CD4-positive, alpha-beta T cell treated with Interleukin-6 for 4 hours (primary cell): ENCODE measurements around the gene APOM.

Experiments used
- DNase-seq: peaks from one replicate; pipeline ENCODE4 v3.0.0-alpha.2; 2020; ENCODE audit warnings: mixed read lengths

The APOM gene

DNA sequence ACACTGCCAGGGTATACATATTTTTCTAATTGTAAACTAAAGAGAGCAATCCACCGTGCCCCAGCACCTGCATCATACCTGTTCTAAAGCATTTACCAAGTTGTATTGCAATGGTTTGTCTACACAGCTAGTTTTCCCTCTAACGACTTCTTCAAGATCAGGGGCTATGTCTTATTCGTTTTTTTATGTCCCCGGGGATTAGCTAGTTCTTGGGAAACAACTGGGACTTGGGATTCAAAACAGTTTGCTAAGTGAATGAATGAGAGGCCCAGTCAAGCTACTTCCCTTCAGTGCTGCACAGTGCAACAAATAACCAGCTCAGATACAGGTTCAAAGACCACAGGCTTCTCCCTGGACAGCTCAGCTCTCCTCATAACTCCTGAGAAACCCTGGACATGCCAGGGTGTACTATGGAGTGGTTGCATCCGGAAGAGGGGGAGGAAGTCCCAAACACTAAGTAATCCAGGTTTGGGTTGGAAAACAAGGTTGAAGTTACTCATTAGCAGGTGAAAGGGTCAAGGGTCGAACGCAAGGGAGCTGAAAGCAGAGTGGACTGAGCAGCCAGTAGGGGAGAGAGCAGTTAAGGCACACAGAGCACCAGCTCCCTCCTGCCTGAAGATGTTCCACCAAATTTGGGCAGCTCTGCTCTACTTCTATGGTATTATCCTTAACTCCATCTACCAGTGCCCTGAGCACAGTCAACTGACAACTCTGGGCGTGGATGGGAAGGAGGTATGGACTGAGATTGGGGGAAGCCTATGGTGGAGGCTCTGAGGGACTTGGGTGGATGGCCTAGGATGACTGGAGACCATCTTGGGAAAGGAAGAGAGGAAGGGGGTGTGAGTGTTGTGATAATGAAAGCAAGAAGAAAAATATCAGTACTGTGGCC, at the start of gene APOM:
Gene APOM, plus strand, starts transcription at position 546 of the 889 bp plus-strand sequence. Its CDS starts 73 bp downstream, at position 619.
- DNase-seq: no peak

DNA sequence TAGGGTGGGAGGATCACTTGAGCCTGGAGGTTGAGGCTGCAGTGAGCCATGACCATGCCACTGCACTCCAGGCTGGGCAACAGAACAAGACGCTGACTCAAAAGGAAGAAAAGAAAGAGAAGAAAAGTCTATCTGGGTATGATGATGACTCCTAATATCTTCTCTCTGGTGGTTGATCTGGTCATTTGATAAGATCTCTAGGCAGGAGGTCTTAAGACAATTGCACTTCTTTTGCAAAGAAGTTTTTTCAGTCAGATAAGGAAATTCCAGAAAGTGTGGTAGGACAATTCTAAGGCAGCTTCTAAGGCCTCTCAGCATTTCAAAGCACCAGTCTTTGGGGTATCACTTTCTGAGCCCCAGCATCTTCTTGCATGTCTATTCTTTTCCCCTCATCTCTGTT, 48.4 kb upstream of the APOM start:
- no peak for DNase-seq

DNA sequence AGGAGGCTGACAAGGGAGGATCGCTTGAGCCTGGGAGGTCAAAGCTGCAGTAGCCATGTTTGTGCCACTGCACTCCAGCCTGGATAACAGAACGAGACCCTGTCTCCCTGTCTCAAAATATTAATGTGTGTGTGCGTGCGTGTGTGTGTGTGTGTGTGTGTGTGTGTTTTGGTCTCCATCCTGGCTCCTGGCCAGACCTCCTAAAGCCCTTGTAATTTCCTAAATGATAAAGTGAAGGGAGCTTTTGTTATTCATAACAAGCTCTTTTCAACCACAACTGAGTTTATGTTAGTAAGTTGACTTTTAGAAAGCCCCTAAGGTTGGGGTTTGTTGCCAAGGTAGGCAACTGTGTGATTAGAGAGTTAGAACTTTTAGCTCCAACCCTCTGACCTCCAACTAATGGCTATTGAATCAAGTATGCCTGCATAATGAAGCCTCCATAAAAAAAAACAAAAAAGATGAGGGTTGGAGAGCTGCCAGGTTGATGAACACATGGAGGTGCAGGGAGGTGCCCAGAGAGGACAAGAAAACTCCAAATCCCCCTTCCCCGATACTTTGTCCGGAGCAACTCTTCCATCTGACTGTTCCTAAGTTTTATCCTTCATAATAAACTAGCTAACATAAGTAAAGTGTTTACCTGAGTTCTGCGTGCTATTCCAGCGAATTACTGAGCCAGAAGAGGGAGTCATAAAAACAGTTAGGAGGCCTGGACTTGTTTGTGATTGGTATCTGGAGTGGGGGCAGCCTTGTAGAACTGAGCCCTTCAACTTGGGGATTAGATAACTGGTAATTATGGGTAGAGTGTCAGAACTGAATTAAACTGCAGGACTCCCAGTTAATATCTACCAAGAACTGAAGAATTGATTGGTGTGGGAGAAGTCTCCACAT, 45.9 kb upstream of the APOM start:
- DNase-seq: no peak

DNA sequence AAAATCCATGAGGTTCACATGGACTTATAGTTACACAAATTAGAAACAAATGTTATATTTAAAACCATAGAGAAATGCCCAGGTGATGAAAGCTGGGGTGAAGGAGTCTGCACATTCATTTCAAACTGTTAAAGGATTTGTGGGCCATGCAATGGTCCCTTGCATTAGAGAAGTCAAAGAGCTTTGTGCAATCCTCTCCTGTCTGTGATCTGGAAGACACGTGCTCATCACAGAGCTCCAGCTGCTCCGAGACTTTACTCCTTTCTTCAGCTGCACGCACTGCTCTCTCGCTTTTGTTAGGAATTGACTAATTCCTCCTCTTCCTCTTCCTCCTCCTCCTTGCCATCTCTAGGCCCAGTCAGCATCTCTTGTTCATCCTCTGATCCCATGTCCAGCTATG, 44.7 kb upstream of the APOM start:
- DNase-seq: no peak

DNA sequence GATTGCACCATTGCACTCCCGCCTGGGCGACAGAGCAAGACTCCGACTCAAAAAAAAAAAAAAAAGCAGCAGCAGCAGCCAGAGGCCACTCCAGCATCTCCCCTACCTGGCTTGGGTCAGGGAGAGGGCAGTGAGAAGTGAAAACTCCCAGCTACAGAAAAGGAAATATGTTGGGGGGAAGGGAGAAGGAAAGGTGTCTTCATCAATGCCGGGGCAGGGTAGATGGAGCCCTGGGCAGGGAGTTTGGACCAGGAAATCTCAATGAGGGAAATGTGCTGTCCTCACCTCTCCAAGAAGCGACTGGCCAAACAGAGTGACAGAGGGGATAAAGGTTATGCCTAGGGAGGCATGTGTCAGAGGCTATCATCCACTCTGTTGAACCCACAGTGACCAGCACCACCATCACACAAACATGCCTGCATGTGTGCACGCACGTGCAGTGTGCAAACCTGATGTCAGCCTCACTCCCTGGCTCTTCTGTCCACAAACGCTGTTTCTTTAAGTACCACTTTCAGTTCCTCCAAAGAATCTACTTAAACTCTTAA, 41.5 kb upstream of the APOM start:
- DNase-seq: no peak

DNA sequence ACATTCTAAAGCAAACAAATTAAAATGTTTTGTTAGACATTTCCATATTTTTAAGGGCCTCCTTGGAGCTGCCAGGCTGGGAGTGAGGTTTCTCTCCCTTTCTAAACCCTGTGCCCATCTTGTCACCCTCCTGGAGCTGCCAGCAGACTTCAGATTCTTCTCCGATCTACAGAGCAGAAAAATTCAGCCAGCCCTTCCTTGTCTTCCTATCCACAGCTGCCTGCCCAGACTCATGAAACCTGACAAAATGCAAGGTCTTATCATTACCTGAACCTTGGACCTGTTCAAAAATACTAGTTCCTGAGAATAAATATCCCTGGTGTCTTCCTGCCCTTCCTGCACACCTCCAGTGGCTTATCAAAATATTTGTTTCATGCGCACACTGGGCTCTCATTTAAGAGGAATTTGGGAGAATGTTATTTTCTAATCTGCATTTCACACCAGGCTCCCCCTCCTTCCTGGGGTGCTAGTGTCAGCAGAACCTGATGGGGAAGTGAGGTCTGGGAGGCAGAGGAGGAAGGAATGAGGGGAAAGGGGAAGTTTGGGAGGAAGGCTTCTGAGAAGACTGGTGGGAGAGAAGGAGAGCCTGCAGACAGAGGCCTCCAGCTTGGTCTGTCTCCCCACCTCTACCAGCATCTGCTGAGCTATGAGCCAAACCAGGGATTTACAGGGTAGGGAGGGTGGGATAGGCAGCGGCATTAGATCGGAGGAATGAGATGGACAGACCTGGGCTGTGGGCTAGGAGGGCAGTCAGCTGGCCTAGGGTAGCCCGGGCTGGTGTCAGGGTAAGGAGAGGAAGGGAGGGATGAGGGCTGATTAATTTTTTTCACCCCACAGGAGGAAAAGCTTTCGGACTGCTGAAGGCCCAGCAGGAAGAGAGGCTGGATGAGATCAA, 40.8 kb upstream of the APOM start, which contains the start of gene AIF1:
Gene AIF1, plus strand, starts transcription at position 551 of the 895 bp plus-strand sequence. Its CDS starts 96 bp downstream, at position 647.
- no peak for DNase-seq

DNA sequence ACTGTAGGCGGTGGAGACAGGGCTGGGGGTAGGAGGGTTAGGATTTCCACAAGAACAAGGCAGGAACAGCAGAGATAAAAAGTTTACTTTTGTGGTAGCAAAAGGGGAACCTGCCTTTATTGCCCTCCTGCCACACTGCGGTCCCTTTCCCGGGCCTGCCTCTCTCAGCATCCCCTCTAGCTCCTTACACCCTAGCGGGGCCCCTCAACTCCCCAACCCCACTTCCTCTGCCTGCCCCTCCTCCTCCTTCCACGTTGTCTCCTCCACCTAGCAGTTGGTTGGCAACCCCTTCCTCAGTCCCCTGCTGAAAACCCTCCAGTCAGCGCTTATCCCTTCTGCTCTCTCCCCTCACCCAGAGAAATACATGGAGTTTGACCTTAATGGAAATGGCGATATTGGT, 39.9 kb upstream of the APOM start:
- DNase-seq: peak; percentile 64

DNA sequence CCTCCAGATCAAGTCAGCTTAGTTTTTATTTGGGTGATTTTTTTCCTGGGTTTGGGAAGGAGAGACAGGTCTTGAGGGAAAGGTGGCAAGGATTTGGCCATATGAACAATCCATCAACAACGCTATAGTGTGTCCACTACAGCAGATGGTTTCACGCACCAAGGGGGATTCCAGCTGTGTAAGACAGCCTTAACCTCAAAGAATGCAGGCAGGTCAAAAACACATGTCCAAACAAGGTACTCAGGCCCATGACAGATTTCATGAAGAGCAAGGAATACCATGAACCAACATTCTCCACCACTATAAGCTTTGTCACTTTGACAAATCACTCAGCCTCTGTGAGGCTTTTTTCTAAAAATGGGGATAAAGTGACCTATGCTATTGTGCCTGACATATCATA, 38.7 kb upstream of the APOM start:
- DNase-seq: no peak

DNA sequence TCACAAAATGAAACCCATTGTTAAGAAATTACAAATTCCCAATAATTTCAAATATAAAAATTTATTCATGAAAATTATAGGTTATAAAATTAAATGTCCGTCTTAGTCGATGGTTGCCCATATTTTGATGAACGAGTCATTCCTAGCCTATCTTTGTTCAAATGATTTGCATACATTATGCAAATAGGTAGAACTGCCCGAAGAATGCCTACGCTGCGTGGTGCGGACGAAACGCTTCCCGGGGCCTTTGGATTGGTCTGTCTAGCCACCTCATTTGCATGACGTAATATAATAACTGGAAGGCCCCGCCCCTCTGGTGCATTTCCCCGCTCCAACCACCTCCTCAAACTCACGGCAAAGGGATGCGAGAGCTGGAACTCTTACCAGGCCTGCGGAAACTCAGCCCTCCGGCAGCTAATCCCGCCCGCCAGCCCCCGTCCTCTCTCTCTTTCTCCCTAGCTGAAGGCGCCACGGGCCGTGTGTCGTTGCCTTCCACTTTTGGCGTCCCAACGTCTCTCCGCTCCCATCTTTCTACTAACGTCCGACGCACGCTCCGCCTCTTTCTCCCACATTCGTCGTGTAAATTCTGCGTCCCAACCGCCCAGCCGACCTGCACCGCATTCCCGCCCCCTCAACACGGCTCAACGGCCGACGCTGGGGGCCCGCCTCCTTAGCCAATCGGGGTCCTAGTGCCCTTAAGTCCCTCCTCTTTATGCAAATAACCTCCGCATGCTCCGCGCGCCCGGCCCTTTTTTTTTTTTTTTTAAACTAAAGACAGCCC, 35.7 kb upstream of the APOM start:
- DNase-seq: peak; percentile 98

DNA sequence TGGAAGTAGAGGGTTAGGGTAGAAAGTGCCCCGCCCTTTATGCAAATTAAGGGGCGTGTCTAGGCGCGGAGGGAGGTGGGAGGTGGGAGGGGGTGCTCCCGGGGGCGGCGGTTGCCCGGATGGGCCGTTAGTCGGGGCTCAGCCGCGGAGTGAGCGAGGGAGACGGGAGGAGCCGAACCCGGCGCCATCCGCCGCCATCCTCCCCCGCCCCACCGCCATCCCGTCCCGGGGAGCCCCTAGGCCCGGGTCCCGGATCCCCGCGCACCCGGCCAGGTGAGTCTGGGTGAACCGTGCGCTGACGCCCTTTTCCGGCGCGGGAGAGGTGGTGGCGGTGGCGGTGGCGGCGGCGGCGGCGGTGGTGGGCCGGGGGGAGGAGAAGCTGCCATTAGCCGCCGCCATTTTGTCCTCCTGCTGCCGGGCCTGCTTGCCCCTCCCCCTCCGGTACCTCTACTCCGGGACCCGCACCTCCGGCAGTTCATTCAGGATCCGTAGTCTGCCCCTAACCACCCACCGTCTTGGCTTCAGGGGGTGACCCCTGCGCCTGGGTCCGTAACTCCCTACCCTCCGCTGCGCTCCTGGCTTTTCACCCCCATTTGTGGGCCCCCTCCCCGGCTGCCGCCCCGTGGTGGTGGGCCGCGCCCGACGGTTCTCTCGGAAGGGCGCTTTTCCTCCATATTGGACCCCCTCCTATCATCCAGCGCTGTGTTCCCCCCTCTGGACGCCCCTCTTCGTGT, 34.9 kb upstream of the APOM start, which contains the start of gene PRRC2A:
Gene PRRC2A, plus strand, starts transcription at position 130 of the 734 bp plus-strand sequence. CDS start 2,075 bp downstream, outside the sequence.
- peak; percentile 80 for DNase-seq

DNA sequence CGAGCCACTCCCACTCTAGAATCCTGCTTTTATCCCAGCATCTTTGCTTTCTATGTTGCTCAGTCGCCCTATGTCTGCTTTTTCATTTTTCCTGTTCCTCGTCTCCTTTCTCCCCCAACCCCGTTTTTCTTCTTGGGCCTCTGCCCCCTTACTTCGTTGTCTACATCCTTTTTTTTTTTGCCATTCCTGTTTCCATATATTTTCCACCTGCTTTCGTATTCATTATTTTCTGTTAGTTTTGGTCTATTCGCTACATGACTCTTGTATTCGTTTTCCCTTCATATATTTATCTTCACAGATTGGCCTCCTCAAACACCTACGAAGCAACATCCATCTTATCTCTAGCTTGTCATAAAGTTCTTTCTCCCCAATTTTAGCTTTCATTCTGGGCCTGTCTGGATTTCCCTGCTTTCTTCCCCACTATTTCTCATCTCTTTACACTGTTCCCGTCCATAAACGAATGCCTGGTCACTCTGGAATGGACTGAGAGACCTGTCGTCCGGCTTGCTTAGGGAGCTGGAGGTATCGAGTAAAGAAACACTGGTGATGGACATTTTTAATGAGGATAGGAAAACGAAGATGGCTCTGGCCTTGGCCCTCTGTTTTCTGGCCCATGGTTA, 34.3 kb upstream of the APOM start:
- no peak for DNase-seq

DNA sequence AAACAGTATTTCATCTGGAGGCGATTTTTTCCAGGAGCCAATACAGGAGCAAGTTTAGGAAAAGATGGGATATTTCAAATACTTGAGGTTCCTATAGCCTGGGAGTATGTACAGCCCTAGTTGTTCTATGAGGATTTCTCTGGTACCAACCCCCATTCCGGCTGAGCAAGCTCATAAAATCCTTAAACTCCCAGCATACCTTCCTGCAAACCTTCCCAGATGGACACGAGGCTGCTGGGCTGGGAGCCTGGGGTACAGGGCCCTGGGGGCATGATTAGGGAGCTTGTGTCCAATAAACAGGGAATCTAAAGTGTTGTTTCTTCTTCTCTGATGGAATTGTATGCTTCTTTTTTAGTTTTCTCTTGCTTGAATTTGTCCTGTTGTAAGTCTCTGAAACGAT, 33.7 kb upstream of the APOM start:
- DNase-seq: no peak

DNA sequence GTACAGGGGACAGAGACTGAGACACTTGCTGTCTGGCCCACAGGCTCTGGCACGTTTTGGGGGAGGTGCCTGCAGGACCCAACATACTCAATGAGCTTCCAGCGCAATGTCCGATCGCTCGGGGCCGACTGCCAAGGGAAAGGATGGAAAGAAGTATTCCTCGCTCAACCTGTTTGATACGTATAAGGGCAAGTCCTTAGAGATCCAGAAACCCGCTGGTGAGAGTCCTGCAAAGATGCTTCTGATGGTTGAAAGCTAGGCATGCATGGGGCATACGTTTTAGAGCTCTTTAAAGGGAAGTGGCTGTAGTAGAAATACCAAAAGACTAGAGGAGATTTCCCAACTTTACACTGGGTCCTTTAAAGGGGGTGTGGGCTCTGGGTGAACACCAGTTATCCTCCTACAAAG, 33.0 kb upstream of the APOM start:
- no peak for DNase-seq

DNA sequence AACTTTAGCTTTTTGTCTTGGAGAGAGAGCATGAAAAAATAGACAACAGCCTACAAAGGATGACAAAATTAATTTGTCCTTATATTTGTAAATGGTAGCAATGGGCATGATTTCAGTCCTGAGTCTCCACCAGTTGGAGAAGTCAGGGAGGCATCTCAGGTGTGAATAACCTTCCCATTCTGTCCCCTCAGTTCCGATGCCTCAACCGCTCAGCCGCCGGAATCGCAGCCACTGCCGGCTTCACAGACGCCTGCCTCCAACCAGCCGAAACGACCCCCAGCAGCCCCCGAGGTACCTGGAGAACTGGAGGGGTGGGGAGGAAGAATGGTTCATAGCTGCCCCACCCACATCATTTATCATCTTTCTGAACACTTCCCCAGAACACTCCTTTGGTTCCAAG, 31.6 kb upstream of the APOM start:
- DNase-seq: no peak

DNA sequence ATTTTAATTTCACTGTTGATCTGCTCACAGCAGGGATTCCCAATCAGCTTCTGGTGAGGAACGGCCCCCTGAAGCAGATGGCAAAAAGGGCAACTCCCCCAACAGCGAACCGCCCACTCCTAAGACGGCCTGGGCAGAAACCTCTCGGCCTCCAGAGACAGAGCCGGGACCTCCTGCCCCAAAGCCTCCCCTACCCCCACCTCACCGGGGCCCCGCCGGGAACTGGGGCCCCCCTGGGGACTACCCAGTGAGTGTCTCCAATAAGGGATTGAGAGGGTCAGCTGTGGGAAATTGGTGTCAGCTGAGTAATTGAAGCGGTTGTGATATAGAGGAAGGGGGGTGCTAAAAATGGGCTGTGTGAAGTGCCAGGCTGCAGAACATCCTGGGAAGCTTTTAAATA, 28.7 kb upstream of the APOM start:
- DNase-seq: no peak

DNA sequence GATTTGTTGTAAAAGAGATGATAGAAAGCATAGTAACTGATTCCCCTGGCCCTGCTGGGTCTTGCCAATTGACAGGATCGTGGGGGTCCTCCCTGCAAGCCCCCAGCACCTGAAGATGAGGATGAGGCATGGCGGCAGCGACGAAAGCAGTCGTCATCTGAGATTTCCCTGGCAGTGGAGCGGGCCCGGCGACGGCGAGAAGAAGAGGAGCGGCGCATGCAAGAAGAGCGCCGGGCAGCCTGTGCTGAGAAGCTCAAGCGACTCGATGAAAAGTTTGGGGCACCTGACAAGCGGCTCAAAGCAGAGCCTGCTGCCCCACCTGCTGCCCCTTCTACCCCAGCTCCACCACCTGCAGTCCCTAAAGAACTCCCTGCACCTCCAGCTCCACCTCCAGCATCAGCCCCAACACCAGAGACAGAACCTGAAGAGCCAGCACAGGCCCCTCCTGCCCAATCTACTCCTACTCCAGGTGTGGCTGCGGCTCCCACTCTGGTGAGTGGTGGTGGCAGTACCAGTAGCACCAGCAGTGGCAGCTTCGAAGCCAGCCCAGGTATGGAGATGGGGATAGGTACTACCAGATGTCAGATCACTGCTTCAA, 27.9 kb upstream of the APOM start:
- no peak for DNase-seq

DNA sequence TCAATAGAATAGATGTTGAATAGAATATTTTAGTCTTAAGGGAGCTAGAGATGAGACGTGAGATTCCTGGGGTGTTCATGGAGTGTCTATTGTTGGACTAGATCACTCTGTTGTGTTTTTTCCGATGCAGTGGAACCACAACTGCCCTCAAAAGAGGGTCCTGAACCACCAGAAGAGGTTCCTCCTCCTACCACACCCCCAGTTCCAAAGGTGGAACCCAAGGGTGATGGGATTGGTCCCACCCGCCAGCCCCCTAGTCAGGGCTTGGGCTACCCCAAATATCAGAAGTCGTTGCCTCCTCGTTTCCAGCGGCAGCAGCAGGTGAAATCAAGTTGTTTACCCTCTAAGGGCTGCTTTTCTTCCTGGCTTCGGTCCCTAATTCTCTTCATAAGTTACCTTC, 26.7 kb upstream of the APOM start:
- DNase-seq: no peak

DNA sequence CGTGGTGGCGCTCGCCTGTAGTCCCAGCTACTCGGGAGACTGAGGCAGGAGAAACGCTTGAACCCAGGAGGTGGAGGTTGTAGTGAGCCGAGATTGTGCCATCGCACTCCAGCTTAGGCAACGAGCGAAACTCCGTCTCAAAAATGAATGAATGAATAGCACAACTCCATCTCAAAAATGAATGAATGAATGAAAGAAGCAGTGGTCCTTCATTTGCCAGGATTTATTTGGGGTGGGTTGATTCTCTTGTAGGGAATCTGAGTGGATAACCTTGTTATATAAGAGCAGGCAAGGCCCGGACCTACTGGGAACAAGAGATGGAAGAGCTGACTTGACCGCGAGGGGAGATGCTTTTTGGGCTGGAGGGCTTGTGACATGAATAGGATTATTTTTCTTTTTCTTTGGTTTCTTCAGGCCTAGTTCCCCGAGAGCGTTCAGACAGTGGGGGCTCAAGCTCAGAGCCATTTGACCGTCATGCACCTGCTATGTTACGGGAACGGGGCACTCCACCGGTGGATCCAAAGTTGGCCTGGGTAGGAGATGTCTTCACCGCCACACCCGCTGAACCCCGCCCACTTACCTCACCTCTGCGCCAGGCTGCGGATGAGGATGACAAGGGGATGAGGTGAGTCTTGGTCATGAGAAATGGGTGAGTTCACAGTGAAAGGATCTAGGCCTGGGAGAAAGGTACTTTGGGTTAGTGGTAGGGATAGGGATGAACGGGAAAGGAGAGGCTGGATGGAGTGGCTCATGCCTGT, 25.3 kb upstream of the APOM start:
- no peak for DNase-seq

DNA sequence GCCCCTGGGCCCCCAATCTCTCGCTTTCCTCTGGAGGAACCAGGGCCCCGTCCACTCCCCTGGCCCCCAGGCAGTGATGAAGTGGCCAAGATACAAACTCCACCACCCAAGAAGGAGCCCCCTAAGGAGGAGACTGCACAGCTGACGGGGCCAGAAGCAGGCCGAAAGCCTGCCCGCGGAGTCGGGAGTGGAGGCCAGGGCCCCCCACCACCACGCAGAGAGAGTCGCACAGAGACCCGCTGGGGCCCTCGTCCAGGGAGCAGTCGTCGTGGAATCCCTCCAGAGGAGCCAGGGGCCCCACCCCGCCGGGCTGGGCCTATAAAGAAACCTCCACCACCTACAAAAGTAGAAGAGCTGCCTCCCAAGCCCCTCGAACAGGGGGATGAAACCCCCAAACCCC, 24.5 kb upstream of the APOM start:
- no peak for DNase-seq
